GM23338 (cell line): ENCODE results near the gene DENND5B.

ENCODE experiments used
- CREB1 ChIP-seq: fragments of 250-450 bp; sonication (Bioruptor Pico); IDR thresholded peaks from 2 replicates; pipeline ENCODE4 v1.5.0; 2020; ENCODE audit warnings: low read depth, mild to moderate bottlenecking, moderate library complexity
- EZH2 ChIP-seq: fragments of 200-600 bp; sonication (generic); IDR thresholded peaks from one replicate; pipeline ENCODE4 v1.8.0; 2017; ENCODE audit warnings: antibody characterized with exemption, mild to moderate bottlenecking, low read depth; ENCODE audit not compliant: unreplicated experiment
- EZH2phosphoT487 ChIP-seq: fragments of 200-600 bp; sonication (generic); IDR thresholded peaks from one replicate; pipeline ENCODE4 v1.8.1; 2018; ENCODE audit warnings: antibody characterized with exemption; ENCODE audit not compliant: unreplicated experiment
- JUNB ChIP-seq: IDR thresholded peaks from one replicate; pipeline ENCODE4 v1.6.1; 2016; ENCODE audit warnings: antibody characterized with exemption; ENCODE audit not compliant: unreplicated experiment
- NANOG ChIP-seq: IDR thresholded peaks from 2 replicates; pipeline ENCODE4 v1.6.1; 2016; ENCODE audit warnings: antibody characterized with exemption, borderline replicate concordance
- POLR2AphosphoS5 ChIP-seq: IDR thresholded peaks from 2 replicates; pipeline ENCODE4 v1.6.1; 2016; ENCODE audit warnings: antibody characterized with exemption, low read depth
- STAT1 ChIP-seq: IDR thresholded peaks from one replicate; pipeline ENCODE4 v1.6.1; 2016; ENCODE audit warnings: antibody characterized with exemption; ENCODE audit not compliant: unreplicated experiment
- ZNF331 ChIP-seq: fragments of 250-450 bp; sonication (Bioruptor Pico); IDR thresholded peaks from 2 replicates; pipeline ENCODE4 v1.5.0; 2020; ENCODE audit warnings: low read depth, mild to moderate bottlenecking, moderate library complexity
- TF ChIP-seq, protein P1 (sequence below), 2 experiments: fragments of 200-600 bp in 1 of 2; sonication (generic) in 1 of 2; conservative IDR thresholded peaks; 2 replicates each; pipeline versions ENCODE4 v1.5.1 to v1.6.1; 2016 to 2017; ENCODE audit warnings: antibody characterized with exemption in 2 of 2, low read depth in 2 of 2, mild to moderate bottlenecking in 2 of 2, moderate library complexity in 1 of 2
- TF ChIP-seq, protein P2 (sequence below): IDR thresholded peaks from 2 replicates; pipeline ENCODE4 v1.6.1; 2016; ENCODE audit warnings: antibody characterized with exemption
- TF ChIP-seq, protein P3 (sequence below): IDR thresholded peaks from one replicate; pipeline ENCODE4 v1.6.1; 2018; ENCODE audit warnings: antibody characterized with exemption; ENCODE audit not compliant: unreplicated experiment
- TF ChIP-seq, protein P4 (sequence below): fragments of 250-450 bp; sonication (Bioruptor Pico); IDR thresholded peaks from 2 replicates; pipeline ENCODE4 v1.5.0; 2020; ENCODE audit warnings: mild to moderate bottlenecking, moderate library complexity

DNA sequence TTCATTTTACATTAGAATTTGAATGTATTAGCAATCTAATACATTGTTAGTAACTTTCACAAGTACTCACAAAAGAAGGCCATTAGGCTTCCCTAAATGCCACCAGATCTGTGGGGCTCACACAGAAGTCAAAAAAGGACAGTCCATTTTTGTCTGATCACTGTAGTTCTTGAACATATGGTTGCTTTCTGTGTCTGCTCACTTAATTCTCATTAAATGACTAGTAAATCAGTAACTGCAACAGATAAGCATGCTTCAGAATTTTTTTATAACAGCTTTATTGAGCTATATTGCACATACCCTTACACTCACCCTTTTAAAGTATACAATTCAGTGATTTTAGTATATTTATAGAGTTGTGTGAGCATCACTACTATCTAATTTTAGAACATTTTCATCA is 71.4 kb downstream of the DENND5B start:
- TF ChIP-seq EZH2phosphoT487 (no peak), ZNF331 (CRISPR knock-in tag) (no peak), EZH2 (no peak), CREB1 (no peak), POLR2AphosphoS5 (no peak), STAT1 (no peak), NANOG (no peak), JUNB (no peak)
- TF ChIP-seq, protein P1, sequence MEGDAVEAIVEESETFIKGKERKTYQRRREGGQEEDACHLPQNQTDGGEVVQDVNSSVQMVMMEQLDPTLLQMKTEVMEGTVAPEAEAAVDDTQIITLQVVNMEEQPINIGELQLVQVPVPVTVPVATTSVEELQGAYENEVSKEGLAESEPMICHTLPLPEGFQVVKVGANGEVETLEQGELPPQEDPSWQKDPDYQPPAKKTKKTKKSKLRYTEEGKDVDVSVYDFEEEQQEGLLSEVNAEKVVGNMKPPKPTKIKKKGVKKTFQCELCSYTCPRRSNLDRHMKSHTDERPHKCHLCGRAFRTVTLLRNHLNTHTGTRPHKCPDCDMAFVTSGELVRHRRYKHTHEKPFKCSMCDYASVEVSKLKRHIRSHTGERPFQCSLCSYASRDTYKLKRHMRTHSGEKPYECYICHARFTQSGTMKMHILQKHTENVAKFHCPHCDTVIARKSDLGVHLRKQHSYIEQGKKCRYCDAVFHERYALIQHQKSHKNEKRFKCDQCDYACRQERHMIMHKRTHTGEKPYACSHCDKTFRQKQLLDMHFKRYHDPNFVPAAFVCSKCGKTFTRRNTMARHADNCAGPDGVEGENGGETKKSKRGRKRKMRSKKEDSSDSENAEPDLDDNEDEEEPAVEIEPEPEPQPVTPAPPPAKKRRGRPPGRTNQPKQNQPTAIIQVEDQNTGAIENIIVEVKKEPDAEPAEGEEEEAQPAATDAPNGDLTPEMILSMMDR (conservative IDR thresholded peaks at IDR 0.05; ENCODE audit: low read depth in 2 of 2) = no peak
- TF ChIP-seq, protein P2, sequence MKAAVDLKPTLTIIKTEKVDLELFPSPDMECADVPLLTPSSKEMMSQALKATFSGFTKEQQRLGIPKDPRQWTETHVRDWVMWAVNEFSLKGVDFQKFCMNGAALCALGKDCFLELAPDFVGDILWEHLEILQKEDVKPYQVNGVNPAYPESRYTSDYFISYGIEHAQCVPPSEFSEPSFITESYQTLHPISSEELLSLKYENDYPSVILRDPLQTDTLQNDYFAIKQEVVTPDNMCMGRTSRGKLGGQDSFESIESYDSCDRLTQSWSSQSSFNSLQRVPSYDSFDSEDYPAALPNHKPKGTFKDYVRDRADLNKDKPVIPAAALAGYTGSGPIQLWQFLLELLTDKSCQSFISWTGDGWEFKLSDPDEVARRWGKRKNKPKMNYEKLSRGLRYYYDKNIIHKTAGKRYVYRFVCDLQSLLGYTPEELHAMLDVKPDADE = no peak
- TF ChIP-seq, protein P3, sequence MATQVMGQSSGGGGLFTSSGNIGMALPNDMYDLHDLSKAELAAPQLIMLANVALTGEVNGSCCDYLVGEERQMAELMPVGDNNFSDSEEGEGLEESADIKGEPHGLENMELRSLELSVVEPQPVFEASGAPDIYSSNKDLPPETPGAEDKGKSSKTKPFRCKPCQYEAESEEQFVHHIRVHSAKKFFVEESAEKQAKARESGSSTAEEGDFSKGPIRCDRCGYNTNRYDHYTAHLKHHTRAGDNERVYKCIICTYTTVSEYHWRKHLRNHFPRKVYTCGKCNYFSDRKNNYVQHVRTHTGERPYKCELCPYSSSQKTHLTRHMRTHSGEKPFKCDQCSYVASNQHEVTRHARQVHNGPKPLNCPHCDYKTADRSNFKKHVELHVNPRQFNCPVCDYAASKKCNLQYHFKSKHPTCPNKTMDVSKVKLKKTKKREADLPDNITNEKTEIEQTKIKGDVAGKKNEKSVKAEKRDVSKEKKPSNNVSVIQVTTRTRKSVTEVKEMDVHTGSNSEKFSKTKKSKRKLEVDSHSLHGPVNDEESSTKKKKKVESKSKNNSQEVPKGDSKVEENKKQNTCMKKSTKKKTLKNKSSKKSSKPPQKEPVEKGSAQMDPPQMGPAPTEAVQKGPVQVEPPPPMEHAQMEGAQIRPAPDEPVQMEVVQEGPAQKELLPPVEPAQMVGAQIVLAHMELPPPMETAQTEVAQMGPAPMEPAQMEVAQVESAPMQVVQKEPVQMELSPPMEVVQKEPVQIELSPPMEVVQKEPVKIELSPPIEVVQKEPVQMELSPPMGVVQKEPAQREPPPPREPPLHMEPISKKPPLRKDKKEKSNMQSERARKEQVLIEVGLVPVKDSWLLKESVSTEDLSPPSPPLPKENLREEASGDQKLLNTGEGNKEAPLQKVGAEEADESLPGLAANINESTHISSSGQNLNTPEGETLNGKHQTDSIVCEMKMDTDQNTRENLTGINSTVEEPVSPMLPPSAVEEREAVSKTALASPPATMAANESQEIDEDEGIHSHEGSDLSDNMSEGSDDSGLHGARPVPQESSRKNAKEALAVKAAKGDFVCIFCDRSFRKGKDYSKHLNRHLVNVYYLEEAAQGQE = no peak
- TF ChIP-seq, protein P4, sequence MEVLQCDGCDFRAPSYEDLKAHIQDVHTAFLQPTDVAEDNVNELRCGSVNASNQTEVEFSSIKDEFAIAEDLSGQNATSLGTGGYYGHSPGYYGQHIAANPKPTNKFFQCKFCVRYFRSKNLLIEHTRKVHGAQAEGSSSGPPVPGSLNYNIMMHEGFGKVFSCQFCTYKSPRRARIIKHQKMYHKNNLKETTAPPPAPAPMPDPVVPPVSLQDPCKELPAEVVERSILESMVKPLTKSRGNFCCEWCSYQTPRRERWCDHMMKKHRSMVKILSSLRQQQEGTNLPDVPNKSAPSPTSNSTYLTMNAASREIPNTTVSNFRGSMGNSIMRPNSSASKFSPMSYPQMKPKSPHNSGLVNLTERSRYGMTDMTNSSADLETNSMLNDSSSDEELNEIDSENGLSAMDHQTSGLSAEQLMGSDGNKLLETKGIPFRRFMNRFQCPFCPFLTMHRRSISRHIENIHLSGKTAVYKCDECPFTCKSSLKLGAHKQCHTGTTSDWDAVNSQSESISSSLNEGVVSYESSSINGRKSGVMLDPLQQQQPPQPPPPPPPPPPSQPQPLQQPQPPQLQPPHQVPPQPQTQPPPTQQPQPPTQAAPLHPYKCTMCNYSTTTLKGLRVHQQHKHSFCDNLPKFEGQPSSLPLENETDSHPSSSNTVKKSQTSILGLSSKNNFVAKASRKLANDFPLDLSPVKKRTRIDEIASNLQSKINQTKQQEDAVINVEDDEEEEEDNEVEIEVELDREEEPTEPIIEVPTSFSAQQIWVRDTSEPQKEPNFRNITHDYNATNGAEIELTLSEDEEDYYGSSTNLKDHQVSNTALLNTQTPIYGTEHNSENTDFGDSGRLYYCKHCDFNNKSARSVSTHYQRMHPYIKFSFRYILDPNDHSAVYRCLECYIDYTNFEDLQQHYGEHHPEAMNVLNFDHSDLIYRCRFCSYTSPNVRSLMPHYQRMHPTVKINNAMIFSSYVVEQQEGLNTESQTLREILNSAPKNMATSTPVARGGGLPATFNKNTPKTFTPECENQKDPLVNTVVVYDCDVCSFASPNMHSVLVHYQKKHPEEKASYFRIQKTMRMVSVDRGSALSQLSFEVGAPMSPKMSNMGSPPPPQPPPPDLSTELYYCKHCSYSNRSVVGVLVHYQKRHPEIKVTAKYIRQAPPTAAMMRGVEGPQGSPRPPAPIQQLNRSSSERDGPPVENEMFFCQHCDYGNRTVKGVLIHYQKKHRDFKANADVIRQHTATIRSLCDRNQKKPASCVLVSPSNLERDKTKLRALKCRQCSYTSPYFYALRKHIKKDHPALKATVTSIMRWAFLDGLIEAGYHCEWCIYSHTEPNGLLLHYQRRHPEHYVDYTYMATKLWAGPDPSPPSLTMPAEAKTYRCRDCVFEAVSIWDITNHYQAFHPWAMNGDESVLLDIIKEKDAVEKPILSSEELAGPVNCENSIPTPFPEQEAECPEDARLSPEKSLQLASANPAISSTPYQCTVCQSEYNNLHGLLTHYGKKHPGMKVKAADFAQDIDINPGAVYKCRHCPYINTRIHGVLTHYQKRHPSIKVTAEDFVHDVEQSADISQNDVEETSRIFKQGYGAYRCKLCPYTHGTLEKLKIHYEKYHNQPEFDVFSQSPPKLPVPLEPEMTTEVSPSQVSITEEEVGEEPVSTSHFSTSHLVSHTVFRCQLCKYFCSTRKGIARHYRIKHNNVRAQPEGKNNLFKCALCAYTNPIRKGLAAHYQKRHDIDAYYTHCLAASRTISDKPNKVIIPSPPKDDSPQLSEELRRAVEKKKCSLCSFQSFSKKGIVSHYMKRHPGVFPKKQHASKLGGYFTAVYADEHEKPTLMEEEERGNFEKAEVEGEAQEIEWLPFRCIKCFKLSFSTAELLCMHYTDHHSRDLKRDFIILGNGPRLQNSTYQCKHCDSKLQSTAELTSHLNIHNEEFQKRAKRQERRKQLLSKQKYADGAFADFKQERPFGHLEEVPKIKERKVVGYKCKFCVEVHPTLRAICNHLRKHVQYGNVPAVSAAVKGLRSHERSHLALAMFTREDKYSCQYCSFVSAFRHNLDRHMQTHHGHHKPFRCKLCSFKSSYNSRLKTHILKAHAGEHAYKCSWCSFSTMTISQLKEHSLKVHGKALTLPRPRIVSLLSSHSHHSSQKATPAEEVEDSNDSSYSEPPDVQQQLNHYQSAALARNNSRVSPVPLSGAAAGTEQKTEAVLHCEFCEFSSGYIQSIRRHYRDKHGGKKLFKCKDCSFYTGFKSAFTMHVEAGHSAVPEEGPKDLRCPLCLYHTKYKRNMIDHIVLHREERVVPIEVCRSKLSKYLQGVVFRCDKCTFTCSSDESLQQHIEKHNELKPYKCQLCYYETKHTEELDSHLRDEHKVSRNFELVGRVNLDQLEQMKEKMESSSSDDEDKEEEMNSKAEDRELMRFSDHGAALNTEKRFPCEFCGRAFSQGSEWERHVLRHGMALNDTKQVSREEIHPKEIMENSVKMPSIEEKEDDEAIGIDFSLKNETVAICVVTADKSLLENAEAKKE (CRISPR knock-in tag) = no peak
